ENCODE measurements around the gene ST6GALNAC6.

GRCh38 chr9:127913682-127914081 lies 14.3 kb upstream of the ST6GALNAC6 start:
- TF ChIP-seq GATA3 (IDR thresholded peaks at IDR 0.05; ENCODE audit: low read depth, low read length) (no peak), GATA2 (IDR thresholded peaks at IDR 0.05; ENCODE audit: low read depth, low read length) (no peak)
